PFSK-1 (cell line): Measurements from ENCODE around the gene ZFPM1.

Experiments used
- FOXP2 ChIP-seq: optimal IDR thresholded peaks from 2 replicates; pipeline ENCODE3; 2011; ENCODE audit warnings: borderline replicate concordance, control low read depth, inconsistent platforms; ENCODE audit not compliant: insufficient read depth; ENCODE audit errors: extremely low read length, extremely low read depth
- POLR2AphosphoS5 ChIP-seq: IDR thresholded peaks from 2 replicates; pipeline ENCODE4 v1.6.1; 2012; ENCODE audit warnings: low read depth, mild to moderate bottlenecking, control low read depth, low read length, moderate library complexity
- SIN3A ChIP-seq: IDR thresholded peaks from 2 replicates; pipeline ENCODE4 v1.6.1; 2012; ENCODE audit warnings: mild to moderate bottlenecking, low read length, moderate library complexity, borderline replicate concordance; ENCODE audit not compliant: insufficient read depth
- TAF1 ChIP-seq: IDR thresholded peaks from 2 replicates; pipeline ENCODE4 v1.6.1; 2012; ENCODE audit warnings: low read length, control low read depth, borderline replicate concordance; ENCODE audit not compliant: insufficient read depth
- TF ChIP-seq, protein P1 (sequence below), 2 experiments: IDR thresholded peaks; 2 replicates each; pipeline versions ENCODE4 v1.6.1 to v1.8.0; 2011 to 2012; ENCODE audit warnings: low read depth in 2 of 2, low read length in 2 of 2, control low read depth in 1 of 2, inconsistent platforms in 1 of 2, mild to moderate bottlenecking in 1 of 2, moderate library complexity in 1 of 2; ENCODE audit not compliant: insufficient read depth in 1 of 2

DNA sequence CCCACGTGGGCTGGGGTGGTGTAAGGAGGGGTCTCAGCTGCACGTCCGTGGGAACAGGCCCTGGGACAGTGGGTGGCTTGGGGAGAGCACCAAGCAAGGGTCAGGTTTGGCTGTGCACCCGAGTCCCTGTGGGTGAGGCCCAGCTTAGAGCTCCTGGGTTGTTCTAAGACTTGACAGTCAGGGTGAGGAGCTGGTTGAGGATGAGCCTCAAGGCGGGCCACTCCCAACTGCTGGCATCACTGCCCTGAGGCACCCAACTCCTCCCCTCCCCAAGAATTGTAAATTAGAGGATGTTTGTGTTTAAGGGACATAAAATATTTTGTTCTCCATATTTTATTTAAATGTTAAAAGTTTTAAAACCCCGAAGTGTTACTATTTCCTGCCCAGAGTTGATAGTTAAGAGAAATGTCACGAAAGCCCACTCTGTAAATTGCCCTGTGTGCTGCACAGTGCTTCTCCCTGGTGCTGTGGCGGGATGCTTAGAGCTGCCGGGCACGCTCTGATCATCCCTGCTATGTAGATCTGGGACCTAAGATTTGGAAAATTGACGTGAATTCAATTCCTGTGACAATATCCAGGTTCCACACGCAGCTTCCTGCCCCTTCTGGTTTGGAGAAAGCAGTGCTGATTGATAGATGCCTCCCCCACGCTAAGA, 133.0 kb downstream of the ZFPM1 start:
- TF ChIP-seq POLR2AphosphoS5 (no peak), TAF1 (no peak), SIN3A (no peak), FOXP2 (no peak)
- TF ChIP-seq, protein P1, sequence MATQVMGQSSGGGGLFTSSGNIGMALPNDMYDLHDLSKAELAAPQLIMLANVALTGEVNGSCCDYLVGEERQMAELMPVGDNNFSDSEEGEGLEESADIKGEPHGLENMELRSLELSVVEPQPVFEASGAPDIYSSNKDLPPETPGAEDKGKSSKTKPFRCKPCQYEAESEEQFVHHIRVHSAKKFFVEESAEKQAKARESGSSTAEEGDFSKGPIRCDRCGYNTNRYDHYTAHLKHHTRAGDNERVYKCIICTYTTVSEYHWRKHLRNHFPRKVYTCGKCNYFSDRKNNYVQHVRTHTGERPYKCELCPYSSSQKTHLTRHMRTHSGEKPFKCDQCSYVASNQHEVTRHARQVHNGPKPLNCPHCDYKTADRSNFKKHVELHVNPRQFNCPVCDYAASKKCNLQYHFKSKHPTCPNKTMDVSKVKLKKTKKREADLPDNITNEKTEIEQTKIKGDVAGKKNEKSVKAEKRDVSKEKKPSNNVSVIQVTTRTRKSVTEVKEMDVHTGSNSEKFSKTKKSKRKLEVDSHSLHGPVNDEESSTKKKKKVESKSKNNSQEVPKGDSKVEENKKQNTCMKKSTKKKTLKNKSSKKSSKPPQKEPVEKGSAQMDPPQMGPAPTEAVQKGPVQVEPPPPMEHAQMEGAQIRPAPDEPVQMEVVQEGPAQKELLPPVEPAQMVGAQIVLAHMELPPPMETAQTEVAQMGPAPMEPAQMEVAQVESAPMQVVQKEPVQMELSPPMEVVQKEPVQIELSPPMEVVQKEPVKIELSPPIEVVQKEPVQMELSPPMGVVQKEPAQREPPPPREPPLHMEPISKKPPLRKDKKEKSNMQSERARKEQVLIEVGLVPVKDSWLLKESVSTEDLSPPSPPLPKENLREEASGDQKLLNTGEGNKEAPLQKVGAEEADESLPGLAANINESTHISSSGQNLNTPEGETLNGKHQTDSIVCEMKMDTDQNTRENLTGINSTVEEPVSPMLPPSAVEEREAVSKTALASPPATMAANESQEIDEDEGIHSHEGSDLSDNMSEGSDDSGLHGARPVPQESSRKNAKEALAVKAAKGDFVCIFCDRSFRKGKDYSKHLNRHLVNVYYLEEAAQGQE (IDR thresholded peaks at IDR 0.05; ENCODE audit: insufficient read depth in 1 of 2, low read depth in 2 of 2, low read length in 2 of 2) = no peak
